Dermis blood vessel endothelial cell (primary cell): ENCODE data around the gene REM2. TPM values are rescaled to one million over a fixed set of nuclear protein-coding genes. Genes with fewer than 3 reads are reported as not detected.
"Not testable (repeated sequence)": the region's sequence is repeated elsewhere in the genome, so short reads cannot be mapped to it uniquely, and the experiment has no call there.

Experiments
- DNase-seq: peaks from one replicate; pipeline ENCODE4 v3.0.0; 2010
- total RNA-seq: library from RNA; depleted of rRNA; stranded (reverse); fragments of >200 nt; gene quantifications from 2 replicates; pipeline ENCODE4 v1.2.3, GENCODE V29; 2014

The REM2 gene
- total RNA-seq, 1 donor from 2014 or later: not detected

DNA sequence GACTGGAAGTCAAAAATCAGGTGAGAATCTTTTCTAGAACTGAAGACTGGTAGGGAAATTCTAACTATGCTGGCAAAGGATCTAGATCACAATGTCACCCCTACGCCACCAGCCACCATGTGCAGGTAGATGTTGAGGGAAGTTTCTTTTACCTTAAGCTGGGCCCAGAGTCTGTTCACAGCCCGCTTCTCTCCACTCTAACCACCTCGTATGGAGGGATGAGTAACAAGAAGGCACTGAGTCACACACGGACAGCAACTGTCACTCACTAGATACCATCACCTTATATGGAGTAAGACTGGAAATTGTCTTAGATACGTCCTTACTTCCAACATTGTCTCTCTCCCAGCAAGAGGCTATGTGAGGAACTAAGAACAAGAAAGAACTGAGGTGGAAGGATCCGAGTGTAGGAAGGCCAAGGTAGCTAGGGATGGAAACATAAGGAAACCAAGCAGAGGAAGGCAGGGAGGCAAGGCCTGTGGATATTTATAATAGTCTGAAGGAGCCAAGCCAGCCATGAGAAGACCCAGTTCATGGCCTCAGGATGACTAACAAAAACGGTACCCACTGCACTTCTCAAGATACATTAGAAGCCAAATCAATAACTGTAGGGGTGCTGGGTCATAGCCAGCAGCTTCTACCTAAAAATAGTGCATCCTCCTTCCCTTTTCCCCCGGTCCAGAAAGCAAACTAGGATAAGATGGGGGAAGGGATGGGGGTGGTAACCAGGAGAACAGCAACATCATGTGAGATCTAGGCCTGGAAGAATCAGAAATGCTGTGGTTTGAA lies 15.5 kb downstream of the REM2 start:
- DNase-seq: no peak

DNA sequence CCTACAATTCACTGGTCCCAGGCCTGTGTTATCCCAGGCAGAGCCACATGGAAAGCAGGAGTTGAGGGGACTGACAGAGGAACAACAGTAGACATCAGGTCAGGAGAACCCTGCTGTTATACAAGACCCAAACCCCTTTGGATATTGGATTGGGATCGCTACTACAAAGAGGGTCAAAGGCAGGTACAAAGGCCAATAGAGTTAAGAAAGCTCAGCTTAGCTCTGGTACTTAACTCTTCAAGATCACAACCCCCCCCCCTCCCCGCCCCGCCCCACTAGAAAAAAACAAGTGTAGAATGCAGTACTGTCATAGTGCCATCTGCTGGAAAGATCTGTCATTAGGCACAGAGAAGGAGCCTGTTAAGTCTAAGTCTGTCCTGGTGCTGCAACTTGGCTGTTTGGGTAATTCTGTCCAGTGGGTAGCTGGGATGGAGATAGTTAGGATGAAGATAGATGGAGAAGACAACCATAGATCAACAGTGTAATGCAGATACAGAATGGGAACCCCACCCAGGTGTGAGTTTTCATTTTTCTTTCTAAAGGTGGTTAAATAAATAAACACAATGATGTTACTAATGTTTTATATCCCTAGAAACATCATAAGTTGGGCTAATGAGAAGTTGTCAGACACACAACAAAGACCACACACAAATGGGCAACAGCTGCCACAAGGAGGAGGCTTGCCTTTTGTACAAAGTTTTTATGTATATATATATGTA lies 17.2 kb downstream of the REM2 start:
- peak; percentile 85 for DNase-seq

DNA sequence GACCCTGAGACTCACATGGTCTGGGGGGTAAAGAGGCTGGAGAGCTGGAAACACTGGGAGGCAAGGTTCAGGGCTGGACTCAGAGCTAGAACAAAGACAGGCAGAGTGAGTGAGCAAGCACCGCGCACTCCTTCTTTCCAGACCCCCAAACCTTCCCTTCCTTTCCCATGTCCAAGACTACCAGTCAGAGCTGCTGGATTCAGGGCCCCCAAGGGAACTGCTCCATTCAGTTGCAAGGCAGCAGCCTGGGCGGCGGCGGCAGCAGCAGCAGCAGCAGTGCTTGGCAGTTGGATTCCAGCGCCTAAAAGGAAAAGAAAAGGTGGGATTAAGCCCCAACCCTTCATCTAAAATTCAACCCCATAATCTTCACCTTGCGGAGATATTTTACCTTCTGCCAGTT lies 18.8 kb downstream of the REM2 start:
- DNase-seq: no peak

DNA sequence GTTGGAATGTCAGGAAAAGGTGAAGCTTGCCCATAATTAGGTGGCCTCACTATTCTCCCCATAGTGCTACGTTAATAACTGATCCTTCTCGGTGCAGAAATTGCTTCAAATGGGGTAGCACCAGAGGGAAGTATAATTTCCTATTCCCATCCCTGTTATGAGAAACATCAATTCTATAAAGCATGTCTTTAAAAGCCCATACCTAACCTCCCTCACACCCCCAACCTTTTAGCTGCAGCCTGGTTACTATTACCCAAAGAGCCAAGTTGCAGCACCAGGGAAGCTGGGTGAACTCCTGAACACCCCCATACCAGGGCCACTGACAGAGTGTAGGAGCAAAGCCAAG lies 20.7 kb downstream of the REM2 start:
- no peak for DNase-seq

DNA sequence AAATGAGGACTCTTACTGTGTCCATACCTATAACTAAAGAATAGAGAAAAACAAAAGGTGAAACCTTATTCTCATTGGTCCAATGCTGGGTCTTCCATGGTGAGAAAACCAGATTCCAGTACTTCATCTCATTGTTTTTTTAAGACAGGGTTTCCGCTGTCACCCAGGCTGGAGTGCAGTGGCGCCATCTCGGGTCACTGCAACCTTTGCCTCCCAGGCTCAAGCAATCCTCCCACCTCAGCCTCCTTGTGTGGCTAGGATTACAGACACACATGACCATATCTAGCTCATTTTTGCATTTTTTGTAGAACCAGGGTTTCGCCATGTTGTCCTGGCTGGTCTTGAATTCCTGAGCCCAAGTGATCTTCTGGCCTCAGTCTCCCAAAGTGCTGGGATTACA lies 22.6 kb downstream of the REM2 start:
- no peak for DNase-seq

DNA sequence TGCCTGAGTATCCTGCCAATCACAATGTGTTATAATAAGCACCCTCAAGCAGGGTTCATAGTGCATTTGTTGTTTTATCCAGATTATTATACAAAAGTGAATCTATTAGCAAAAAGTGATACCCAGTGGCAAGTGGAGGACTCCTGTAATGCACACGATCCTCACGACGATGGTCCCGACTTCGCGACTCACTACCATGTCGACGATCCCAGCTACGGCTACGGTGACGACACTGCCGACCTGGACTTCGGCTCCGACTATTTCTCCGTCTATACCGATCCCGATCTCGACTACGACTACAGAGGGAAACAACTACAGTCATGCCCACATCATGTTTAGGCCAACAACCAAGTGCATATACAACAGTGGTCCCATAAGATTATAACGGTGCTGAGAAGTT lies 23.1 kb downstream of the REM2 start:
- no peak for DNase-seq

DNA sequence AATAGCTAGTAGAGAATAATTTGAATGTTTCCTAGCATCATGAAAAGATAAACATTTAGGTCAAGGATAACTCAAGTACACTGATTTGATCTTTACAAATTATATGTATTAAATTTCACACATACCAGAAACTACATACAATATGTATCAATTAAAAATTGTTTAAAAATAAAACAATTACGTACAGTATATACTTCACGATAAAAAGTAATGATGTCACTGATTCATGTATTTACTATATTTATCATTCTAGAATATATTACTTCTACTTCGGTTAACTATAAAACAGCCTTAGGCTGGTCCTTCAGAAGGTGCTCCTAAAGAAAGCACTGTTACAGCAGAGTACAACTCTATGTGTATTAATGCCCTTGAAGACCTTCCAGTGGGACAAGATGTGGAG lies 24.4 kb downstream of the REM2 start:
- DNase-seq: no peak

DNA sequence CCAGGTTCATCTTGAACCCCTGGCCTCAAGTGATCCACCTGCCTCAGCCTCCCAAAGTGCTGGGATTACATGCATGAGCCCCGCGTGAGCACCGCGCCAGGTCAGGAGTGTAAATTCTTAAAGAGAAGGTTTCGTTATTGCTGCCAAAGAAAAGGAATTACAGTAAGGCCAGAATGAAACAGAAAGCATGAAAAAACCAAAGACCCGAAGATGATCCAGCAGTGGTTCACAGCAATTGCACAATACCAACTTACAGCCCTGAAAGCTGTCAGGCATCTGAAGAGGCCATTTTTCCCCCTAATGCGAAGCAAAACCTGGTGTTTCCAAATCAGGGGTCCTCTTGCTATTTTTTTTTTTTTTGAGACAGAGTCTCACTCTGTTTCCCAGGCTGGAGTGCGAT lies 25.6 kb downstream of the REM2 start:
- no peak for DNase-seq

DNA sequence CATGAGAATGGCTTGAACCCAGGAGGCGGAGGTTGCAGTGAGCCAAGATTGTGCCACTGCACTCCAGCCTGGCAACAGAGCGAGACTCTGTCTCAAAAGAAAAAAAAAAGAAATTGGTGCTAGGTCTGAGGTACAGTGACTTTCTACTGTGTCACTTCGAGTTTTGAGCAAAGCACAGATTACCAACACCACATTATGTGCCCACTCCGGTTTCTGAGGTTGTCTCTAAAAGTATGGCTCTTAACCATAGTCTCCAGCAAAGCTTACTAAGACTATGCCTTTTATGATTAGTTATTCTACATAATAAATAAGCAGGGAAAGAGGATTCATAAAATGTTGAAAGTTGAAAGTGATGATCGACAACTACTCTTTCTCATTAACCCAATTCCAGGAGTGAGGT lies 27.9 kb downstream of the REM2 start:
- DNase-seq: no peak

DNA sequence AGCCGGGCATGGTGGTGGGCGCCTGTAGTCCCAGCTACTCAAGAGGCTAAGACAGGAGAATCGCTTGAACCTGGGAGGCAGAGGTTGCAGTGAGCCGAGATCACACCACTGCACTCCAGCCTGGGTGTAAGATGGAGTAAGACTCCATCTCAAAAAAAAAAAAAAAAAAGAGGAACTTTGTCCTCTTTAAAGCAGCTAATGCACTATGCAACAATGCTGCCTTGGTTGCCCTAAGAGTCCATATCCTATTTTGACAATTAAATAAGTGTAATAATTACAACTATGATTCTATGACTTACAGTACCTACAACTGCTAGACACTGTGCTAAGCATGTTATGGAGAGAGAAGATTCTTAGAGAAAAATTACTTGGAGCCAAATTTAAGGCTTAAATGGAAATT lies 31.8 kb downstream of the REM2 start:
- not testable (repeated sequence) for DNase-seq

DNA sequence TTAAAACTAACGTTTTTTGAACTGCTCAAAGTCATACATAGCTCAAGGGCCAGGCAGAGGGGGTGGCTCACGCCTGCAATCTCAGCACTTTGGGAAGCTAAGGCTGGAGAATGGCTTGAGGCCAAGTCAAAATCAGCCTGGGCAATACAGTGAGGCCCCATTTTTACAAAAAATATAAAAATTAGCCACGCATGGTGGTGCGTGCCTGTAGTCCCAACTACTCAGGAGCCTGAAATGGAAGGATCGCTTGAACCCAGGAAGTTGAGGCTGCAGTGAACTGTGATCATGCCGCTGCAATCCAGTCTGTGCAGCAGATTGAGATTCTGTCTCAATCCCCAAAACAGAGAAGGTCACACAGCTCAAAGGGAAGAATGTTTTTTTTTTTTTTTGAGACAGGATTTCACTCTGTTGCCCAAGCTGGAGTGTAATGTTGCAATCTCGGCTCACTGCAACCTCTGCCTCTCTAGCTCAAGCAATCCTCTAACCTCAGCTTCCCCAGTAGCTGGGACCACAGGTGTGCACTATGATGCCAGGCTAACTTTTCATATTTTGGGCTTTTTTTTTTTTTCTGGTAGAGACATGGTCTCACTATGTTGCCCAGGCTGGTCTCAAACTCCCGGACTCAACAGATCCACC lies 33.0 kb downstream of the REM2 start:
- no peak for DNase-seq

DNA sequence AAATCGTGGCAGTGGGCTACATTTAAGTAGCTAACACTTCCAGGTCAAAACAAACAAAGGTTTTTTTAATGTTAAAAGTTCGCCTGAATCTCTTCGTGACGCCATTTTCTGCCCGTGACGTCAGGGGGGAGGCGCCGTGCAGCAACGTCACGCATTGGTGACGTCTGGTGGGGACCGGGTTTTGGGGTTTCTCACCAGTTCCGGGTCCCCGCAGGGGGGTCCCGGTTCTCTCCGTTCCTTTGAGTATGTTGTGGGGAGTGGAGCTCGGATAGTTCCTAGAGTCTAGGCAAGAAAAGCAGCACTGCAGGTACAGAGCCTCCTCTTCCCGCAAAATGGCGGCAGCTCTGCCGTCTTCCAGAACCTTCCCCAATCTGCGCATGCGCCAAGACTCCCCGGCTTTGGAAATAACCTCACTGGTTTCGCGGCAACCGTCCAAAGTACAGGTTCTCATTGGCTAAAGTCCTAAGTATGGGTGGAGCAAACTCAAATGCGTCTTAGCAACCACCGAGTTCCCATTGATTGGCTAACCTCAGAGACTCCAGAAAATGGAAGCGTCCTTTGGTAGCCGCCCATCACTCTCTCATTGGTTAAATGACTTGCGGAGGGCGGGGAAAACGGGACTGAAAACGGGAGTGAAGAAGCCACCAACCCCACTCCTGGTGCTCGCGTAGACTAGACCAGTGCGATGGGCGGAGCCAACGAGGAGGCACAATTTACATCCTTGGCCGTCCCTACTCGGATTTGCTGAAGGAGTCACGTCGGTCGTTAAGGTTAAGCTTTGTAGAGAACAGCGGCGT lies 36.0 kb downstream of the REM2 start, which contains the start of gene RBM23:
RBM23 (minus strand) TSS at position 346 of the 797 bp plus-strand sequence.
- DNase-seq: peak; percentile 100

DNA sequence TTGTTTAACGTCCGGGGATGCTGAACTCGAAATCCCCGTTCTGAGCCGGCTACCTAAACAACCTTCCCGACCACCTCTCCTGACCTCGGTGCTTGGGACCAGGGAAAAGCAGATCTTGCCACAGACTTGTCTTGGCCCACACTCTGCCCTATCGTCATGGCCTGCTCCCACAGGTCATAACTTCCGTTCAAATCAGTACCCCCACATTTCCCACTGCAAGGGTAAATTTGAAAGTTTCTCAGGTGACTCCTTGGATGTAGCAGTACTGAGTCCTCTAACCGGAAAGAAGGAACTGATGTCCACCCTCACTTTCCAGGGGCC lies 36.5 kb downstream of the REM2 start:
- DNase-seq: no peak

DNA sequence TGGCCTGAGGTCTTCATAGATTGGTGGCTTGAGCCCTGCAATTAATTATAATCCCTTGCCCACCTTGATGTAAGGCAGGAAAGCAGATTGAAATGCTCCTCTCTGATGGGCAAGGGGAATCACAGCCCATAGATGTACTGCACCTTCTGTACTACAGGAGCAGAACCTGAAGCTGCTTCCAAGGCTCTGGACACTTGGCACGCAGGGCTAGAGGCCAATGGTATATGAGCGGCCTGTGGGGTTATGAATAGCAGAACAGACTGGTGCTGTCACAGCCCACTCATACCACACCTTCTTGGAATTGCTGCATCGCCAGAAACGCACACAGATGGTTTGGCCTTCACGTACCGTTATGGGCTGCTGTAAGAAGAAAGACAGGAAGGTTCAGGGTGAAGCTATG lies 37.7 kb downstream of the REM2 start:
- DNase-seq: no peak

DNA sequence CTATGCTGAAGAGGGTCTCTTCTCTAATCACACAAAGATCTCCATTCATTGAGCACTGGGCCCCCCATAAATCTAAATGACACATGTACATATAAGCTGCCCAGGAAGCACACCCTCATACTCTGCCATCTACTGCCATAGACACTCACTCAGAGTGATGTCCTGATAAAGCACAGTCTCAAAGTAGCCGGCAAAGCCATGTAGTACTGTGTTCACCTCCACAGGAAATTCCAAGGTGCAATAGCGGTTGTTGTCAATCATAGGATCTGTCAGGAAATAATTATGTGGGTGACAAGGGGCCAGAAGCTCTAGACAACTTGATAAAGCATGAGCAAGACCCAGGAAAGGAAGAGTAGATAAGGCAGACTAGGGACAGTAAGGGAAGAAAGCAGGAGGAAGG lies 39.3 kb downstream of the REM2 start:
- no peak for DNase-seq

DNA sequence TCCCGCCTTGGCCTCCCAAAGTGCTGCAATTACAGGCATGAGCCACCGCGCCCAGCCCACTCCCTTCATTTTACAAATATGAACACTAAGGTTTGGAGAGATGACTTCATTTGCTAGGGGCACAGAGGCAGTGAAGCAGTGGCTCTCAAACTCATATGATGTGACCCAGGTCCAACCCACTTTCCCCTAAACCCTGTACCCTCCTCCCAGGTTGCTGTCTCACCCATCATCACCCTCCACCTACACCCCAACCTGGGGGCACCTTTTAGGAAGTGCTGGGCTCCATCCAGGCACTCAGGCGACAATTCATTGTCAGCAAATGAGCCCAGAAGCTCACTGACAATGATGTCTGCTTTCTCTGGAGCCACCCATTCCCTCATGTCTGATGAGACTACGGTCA lies 40.7 kb downstream of the REM2 start:
- no peak for DNase-seq

DNA sequence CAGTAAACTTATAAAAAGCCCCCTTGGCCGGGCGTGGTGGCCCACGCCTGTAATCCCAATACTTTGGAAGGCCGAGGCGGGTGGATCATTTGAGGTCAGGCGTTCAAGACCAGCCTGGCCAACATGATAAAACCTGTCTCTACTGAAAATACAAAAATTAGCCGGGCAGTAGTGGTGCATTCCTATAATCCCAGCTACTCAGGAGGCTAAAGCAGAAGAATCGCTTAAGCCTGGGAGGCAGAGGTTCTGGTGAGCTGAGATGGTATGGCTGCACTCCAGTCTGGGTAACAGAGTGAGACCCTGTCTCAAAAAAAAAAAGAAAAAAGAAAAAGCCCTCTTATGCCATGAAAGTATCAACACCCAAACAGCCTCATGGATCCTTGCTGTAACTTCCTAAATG lies 42.5 kb downstream of the REM2 start:
- DNase-seq: no peak

DNA sequence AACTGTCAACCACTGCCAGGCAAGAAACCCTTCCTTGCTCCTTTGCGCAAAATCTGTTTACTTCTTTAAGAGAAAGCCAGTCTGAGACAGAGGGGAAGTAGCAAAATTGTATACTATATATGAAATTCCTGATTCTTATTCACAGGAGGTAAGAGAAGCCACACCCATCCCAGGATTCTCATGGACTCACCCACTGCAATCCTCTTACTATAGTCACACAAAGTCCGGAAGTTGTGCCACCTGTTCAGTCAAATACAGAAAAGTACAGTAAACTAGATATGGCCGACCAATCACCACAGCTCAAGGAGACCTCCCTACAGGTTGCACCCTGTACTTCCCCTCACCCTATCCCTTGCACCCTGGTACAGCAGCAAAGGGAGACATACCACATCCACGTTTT lies 43.3 kb downstream of the REM2 start:
- no peak for DNase-seq

DNA sequence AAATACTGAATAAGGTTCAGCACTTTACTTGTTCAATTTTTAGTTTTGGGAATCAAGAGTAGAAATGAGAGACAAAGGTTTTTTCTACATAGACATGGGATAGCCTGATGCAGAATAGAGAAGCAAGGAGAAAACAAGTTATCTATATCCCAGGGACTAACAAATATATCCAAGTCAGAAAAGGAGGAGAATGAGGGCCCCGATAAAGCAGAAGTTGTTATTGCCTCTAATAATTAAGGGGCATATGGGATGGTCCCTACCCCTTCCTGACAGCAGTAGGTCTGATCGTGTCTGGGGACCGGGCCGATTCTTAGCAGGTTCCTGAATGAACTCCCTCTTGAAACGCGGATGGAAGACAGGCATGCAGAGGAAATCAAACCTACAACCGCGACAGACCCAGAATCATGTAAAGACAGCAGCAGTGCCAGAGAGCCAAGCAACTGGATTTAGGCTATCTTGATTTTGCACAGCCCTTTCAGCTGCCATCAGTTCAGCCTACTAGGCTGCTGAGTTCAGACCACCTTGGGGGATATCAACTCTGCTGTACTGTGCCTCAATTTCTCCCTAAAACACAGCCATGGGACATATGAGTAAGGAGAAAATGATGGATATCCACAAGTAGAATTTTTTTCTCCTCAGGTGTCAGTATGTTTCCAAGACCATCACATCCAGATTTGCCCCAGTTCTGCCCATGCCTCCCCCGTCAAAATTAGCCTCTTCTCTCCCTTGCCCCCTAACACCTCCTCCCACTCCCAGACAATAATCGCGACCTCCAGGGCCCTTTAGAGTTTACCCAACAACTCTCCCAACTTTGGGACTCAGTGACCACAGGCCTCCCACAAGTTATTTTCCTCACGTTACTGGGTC lies 45.4 kb downstream of the REM2 start:
- DNase-seq: peak; percentile 10

DNA sequence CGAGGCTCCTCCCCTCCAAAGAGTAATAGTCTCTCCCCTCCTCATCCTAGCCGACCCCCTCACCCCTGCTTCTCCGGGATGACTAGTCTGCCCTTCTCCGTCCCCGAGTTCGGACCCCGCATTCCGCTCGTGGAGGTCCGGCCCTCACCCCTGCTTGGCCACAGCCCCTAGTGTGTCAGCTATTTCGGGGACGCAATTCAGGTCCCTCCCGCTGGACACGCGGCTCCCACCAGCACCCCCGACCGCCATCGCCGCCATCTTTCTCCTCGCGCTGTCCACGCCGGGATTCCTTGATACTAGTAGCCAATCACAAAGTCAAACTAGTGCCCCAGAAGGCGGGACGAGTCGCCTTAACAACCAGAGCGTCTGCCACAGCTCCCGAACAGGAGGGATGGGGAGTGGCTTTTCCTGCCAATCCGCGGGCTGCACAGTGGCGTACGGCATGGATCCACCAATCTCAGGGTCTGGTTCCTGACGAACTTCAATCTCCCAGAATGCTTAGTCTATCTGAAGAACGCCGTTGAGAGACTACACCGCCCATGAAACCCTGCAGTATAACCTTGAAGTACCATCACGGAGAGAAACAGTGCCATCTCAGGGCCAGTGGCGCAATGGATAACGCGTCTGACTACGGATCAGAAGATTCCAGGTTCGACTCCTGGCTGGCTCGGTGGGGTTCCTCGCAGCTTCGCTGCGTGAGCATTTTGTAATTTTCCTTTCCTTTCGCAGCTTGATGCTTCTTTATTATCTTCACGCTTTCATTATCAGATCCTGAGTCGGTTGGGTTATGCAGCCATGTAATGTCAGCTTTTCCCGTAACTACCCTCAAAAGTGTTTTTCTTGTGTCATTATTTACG lies 46.3 kb downstream of the REM2 start, which contains the start of gene PRMT5:
PRMT5 (minus strand) TSS at position 273 of the 857 bp plus-strand sequence; CDS start at position 258, 15 bp downstream.
- DNase-seq: peak; percentile 100

DNA sequence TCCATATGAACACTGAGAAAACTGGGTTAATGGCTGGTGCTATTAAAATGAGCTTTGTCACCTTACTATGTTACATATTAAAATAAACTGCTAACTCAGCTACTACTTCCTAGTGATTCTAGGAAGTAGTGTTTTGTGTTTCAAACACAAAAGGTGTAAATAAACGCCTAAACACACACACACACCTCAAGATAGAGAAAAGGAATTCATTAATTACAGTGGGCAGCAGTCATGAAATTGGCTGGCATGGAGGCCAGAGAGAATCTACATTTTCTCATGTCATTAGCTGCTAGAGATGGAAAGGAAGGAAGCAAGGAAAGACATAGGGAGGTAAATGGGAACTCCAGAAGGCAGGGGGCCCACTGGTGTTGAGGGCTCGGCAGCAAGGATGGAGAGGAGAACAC lies 46.9 kb downstream of the REM2 start:
- DNase-seq: no peak
